NCI-H2171 (cell line): ENCODE measurements around the gene CA11.
"Not testable (repeated sequence)": the region's sequence is repeated elsewhere in the genome, so short reads cannot be mapped to it uniquely, and the experiment has no call there.

Experiments
- DNase-seq: peaks from one replicate; lab custom pipeline; 2025; lab: John Stamatoyannopoulos, UW

CA11 gene

GRCh38 chr19:48646001-48646721 is at the start of gene CA11:
Gene CA11 (minus strand): TSS chr19:48646187. CDS start chr19:48645632, 555 bp downstream.
- peak; percentile 94 for DNase-seq

- DNase-seq: not testable (repeated sequence)
Observed at GRCh38 chr19:48693629-48694028, 47.6 kb upstream of the CA11 start.

GRCh38 chr19:48689449-48689848 is 43.5 kb upstream of the CA11 start:
- no peak for DNase-seq

DNA sequence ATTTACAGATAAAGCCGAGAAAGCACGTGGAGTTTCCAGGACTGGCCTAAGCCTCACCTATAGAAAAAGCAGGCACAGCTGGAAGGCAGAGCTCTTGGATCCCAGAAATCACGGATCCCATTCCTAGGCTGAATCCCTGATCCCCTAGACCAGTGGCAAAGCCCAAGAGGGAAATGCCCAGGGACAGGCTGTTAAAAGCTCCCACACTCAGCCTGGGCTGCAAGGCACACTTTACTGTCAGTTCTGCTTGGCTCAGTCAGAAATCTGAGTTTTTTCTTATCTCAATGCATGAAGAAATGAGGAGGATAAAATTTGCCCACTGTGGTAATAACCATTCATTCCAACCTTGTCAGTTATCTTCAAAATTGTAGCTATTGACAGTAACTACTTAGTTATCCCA is 41.8 kb upstream of the CA11 start:
- DNase-seq: no peak

- DNase-seq: not testable (repeated sequence)
Observed at GRCh38 chr19:48686637-48687036, 40.6 kb upstream of the CA11 start.

GRCh38 chr19:48686088-48686487 is 40.1 kb upstream of the CA11 start:
- DNase-seq: no peak

- DNase-seq: no peak
Observed at GRCh38 chr19:48685583-48685982, 39.6 kb upstream of the CA11 start.

DNA sequence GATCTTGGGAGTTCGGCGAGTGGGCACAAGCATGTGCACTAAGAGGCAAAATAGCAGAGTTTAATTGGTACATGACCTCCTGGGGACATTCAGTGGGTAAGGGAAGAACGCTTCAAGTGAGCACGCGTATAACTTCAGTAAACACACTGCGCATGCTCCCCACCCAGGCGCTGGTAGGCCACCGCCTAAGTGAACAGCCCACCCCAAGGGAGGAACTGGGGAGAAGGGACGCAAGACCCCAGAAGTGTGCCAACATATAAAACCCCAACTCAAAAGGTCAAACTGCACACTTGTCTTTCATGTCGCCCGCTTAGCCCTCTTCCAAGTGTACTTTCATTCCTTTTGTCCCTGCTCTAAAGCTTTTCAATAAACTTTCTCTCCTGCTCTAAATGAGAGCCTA is 37.4 kb upstream of the CA11 start:
- DNase-seq: no peak

GRCh38 chr19:48681127-48681470 is 35.1 kb upstream of the CA11 start:
- no peak for DNase-seq

- no peak for DNase-seq
Observed at GRCh38 chr19:48680436-48681126, 34.6 kb upstream of the CA11 start.

DNA sequence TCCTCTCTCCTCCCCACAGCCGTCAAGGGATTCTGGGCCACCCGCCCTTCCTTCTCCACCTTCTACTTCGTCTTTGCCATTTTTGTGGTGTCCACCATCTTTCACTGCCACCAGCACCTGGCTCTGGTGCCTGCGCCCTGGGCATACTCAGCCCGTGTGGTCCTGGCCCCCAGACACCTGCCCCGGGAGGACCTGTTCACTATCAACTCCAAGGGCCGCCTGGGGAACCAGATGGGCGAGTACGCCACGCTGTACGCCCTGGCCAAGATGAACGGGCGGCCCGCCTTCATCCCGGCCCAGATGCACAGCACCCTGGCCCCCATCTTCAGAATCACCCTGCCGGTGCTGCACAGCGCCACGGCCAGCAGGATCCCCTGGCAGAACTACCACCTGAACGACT is 34.0 kb upstream of the CA11 start:
- not testable (repeated sequence) for DNase-seq

- no peak for DNase-seq
Observed at GRCh38 chr19:48678201-48678600, 32.2 kb upstream of the CA11 start.

DNA sequence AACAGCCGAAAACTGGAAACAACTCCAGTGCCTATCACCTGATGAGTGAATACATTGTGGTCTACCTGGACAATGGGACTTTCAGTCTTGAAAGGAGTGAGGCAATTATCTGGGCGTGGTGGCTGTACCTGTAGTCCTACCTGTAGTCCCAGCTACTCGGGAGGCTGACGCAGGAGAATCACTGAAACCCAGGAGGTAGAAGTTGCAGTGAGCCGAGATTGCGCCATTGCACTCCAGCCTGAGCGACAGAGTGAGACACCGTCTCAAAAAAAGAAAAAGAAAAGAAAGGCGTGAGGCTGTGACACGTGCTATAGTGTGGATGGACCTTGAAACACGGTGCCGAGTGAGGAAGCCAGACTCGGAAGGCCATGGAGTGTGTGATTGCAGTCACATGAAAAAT is 30.9 kb upstream of the CA11 start:
- DNase-seq: no peak

- no peak for DNase-seq
Observed at GRCh38 chr19:48676487-48676886, 30.5 kb upstream of the CA11 start.

GRCh38 chr19:48674921-48675824 is 29.2 kb upstream of the CA11 start:
- peak; percentile 85 for DNase-seq

- no peak for DNase-seq
Observed at GRCh38 chr19:48674216-48674809, 28.3 kb upstream of the CA11 start.

- no peak for DNase-seq
Observed at GRCh38 chr19:48673436-48674100, 27.6 kb upstream of the CA11 start.

GRCh38 chr19:48672994-48673393 is 27.0 kb upstream of the CA11 start, which contains the start of gene NTN5:
Gene NTN5 (minus strand): TSS chr19:48673017. CDS start chr19:48670986, 2,031 bp downstream.
- no peak for DNase-seq

DNA sequence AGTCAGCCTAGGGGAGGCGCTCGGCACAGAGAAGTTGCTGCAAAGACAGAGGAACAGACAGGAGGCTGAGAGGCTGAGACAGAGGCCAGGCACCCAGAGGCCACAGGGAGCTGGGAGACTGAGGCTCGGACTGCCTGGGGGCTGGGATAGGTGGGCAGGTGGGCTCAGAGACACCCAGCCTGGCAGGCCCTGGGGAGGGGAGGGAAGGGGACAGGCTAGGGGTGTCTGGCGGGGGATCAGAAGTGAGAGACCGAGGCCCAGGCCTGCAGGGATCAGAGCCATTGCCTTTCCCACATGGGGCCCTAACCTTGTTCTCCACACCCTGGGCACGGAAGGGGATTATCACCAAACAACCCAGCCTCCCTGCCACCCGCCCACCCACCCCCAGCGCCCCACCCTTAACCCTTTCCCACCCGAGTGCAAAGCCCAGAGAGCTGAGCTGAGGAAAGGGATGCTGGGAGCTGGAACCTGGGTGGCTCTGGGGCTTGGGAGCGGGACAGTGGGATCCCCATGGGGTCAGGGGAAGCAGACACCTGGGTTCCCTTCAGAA is 25.5 kb upstream of the CA11 start:
- DNase-seq: peak; percentile 68

DNA sequence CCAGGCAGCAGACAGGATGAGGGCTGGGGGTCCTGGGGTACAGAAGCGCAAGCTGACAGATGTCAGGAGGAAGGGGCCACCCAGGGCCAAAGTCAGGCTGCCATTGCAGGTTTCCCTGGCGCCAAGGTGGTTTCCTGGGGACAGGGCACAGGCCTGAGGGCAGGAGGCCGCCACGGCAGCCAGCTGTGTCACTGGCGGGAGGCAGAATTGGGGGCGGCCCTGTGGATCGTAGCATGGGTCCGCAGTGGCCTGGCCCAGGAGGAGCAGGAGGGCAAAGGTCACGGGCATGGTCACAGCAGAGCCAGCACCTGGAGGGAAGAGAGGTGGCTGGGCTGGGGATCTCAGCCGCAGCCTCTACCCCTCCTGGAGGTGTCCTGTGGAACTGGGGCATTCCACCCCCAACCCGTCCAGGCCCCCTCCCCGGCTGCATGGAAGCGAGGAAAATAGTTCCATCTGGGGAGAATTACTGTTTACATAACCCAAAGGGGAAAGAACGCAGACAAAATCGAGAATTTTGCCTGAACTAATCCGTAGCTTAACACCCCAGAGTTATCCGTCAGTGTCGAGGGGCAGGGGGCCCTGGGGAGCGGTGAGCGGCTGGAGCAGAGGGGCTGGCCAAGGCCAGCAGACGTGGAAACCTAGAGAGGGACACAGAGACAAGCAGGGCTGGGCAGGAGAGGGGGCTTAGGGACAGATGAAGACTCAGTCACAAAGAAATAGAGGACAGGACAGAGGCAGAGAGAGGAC is 24.9 kb upstream of the CA11 start:
- DNase-seq: no peak
